HCT116 (cell line): Measurements from ENCODE around the gene ANAPC5. TPM values are rescaled to one million over a fixed set of nuclear protein-coding genes. Genes with fewer than 3 reads are reported as not detected.

Experiments used
- ATAC-seq: fragments of 200-7000 bp; cut with Tn5 transposase; 2 replicates; pipeline ENCODE4 v1.9.1; 2020; ENCODE audit warnings: mild to moderate bottlenecking, moderate library complexity
- BruUV-seq: library from RNA; stranded (reverse); fragments of 400-500 nt; replicated peaks from 2 replicates; lab custom pipeline; 2021; lab: Mats Ljungman, UMichigan
- CTCF ChIA-PET: fragments of 300-600 bp; sonication (Branson Sonifier 250); formaldehyde crosslinking; loops from one replicate; lab custom pipeline; 2021; ENCODE audit warnings: antibody characterized with exemption; lab: Charles Lee
- POLR2A ChIA-PET: fragments of 300-600, 350-600 bp; sonication (Branson Sonifier 250); formaldehyde crosslinking; loops from one replicate; lab custom pipeline; 2021; ENCODE audit warnings: antibody characterized with exemption; lab: Charles Lee
- RAD21 ChIA-PET, 2 experiments: fragments of 300-600 bp; sonication (Branson Sonifier 250); formaldehyde crosslinking; loops; one replicate each; lab custom pipeline; 2023; ENCODE audit warnings: low total read pairs in 2 of 2; ENCODE audit not compliant: uncharacterized antibody in 2 of 2, unreplicated experiment in 2 of 2, low non-redundant PET in 1 of 2; lab: Charles Lee
- DNase-seq: peaks from one replicate; pipeline ENCODE4 v3.0.0-alpha.2; 2010; ENCODE audit warnings: low read depth, low spot score
- H2AFZ ChIP-seq: fragments of 200-600 bp; shearing (Covaris generic), sonication (generic); 2 replicates; pipeline ENCODE4 v1.6.1; 2017; ENCODE audit warnings: low read depth, mixed run types, mixed read lengths, antibody characterized with exemption, low read length; ENCODE audit not compliant: poor library complexity, severe bottlenecking
- H3K27ac ChIP-seq: 2 replicates; pipeline ENCODE4 v1.5.1; 2012; ENCODE audit warnings: low read depth, low read length
- H3K27me3 ChIP-seq: fragments of 200-600 bp; sonication (generic); 2 replicates; pipeline ENCODE4 v1.6.1; 2016; ENCODE audit warnings: mixed run types, low read length, mixed read lengths; ENCODE audit not compliant: insufficient read depth
- H3K36me3 ChIP-seq, 2 experiments: fragments of 200-500 bp in 1 of 2; fragments of 200-600 bp in 1 of 2; sonication (Bioruptor generic) in 1 of 2; sonication (generic) in 1 of 2; 2 replicates each; pipeline versions ENCODE4 v1.5.1 to v1.6.1; 2014 to 2016; ENCODE audit warnings: low read length in 2 of 2, inconsistent platforms in 1 of 2, mixed read lengths in 1 of 2, mixed run types in 1 of 2; ENCODE audit not compliant: insufficient read depth in 2 of 2, control insufficient read depth in 1 of 2
- H3K4me1 ChIP-seq, 2 experiments: fragments of 200-600 bp in 1 of 2; sonication (generic) in 1 of 2; 2 replicates each; pipeline versions ENCODE4 v1.5.1 to v1.6.1; 2012 to 2017; ENCODE audit warnings: low read length in 2 of 2, inconsistent platforms in 1 of 2, mild to moderate bottlenecking in 1 of 2, mixed read lengths in 1 of 2, mixed run types in 1 of 2, moderate library complexity in 1 of 2; ENCODE audit not compliant: insufficient read depth in 2 of 2, control insufficient read depth in 1 of 2
- H3K4me2 ChIP-seq: fragments of 200-600 bp; sonication (generic); 2 replicates; pipeline ENCODE4 v1.6.1; 2017; ENCODE audit warnings: mixed run types, low read length, mixed read lengths
- H3K4me3 ChIP-seq, 2 experiments: fragments of 200-600 bp in 1 of 2; sonication (generic) in 1 of 2; replicated peaks in 1 of 2; 2 replicates each; pipeline ENCODE4 v1.5.1; 2011 to 2016; ENCODE audit warnings: low read length in 2 of 2, control low read depth in 1 of 2, low read depth in 1 of 2, mild to moderate bottlenecking in 1 of 2, mixed read lengths in 1 of 2, mixed run types in 1 of 2
- H3K79me2 ChIP-seq: fragments of 200-600 bp; sonication (generic); 2 replicates; pipeline ENCODE4 v1.6.1; 2017; ENCODE audit warnings: mild to moderate bottlenecking, mixed run types, low read length, moderate library complexity, mixed read lengths; ENCODE audit not compliant: insufficient read depth
- H3K9ac ChIP-seq: fragments of 200-600 bp; sonication (generic); 2 replicates; pipeline ENCODE4 v1.6.1; 2016; ENCODE audit warnings: low read length, mixed read lengths
- H3K9me2 ChIP-seq: fragments of 200-600 bp; sonication (generic), shearing (Covaris generic); 2 replicates; pipeline ENCODE4 v1.6.1; 2017; ENCODE audit warnings: mixed run types, mild to moderate bottlenecking, moderate library complexity; ENCODE audit not compliant: insufficient read depth
- H3K9me3 ChIP-seq, 2 experiments: fragments of 200-500 bp in 1 of 2; fragments of 200-600 bp in 1 of 2; sonication (Bioruptor generic) in 1 of 2; sonication (generic) in 1 of 2; 2 replicates each; pipeline ENCODE4 v1.6.1; 2014 to 2017; ENCODE audit warnings: low read length in 2 of 2, mixed read lengths in 2 of 2, inconsistent platforms in 1 of 2, low read depth in 1 of 2, mild to moderate bottlenecking in 1 of 2, mixed run types in 1 of 2, moderate library complexity in 1 of 2; ENCODE audit not compliant: control insufficient read depth in 1 of 2, insufficient read depth in 1 of 2
- H4K20me1 ChIP-seq: fragments of 200-600 bp; sonication (generic), shearing (Covaris generic); 2 replicates; pipeline ENCODE4 v1.6.1; 2017; ENCODE audit warnings: mixed run types, mild to moderate bottlenecking, moderate library complexity; ENCODE audit not compliant: insufficient read depth
- CBX3 ChIP-seq: IDR thresholded peaks from 2 replicates; pipeline ENCODE4 v1.6.1; 2012; ENCODE audit warnings: low read depth
- EGR1 ChIP-seq: IDR thresholded peaks from 2 replicates; pipeline ENCODE4 v1.6.1; 2012; ENCODE audit warnings: low read depth
- ELF1 ChIP-seq: IDR thresholded peaks from 2 replicates; pipeline ENCODE4 v1.6.1; 2012; ENCODE audit warnings: low read depth, borderline replicate concordance
- EZH2 ChIP-seq: fragments of 200-600 bp; sonication (generic); IDR thresholded peaks from 2 replicates; pipeline ENCODE4 v1.6.1; 2017; ENCODE audit warnings: antibody characterized with exemption, mixed run types
- EZH2phosphoT487 ChIP-seq: fragments of 200-600 bp; IDR thresholded peaks from 2 replicates; pipeline ENCODE4 v1.6.1; 2018; ENCODE audit warnings: antibody characterized with exemption, borderline replicate concordance
- FOSL1 ChIP-seq: IDR thresholded peaks from 2 replicates; pipeline ENCODE4 v1.6.1; 2012; ENCODE audit warnings: low read depth
- POLR2AphosphoS5 ChIP-seq: IDR thresholded peaks from 2 replicates; pipeline ENCODE4 v1.6.1; 2011; ENCODE audit warnings: mild to moderate bottlenecking, low read depth, low read length, moderate library complexity
- RAD21 ChIP-seq: IDR thresholded peaks from 2 replicates; pipeline ENCODE4 v1.6.1; 2012; ENCODE audit warnings: low read depth, mild to moderate bottlenecking
- SRF ChIP-seq: IDR thresholded peaks from 2 replicates; pipeline ENCODE4 v1.6.1; 2012; ENCODE audit warnings: low read depth
- YY1 ChIP-seq: IDR thresholded peaks from 2 replicates; pipeline ENCODE4 v1.6.1; 2011; ENCODE audit warnings: low read length, low read depth, moderate library complexity, mild to moderate bottlenecking; ENCODE audit not compliant: insufficient replicate concordance; ENCODE audit errors: extremely low read depth
- ZFX ChIP-seq: fragments of 450-650 bp; IDR thresholded peaks from 2 replicates; pipeline ENCODE4 v1.6.1; 2017
- ZNF274 ChIP-seq: fragments of 200-500 bp; sonication (Bioruptor generic); IDR thresholded peaks from 2 replicates; pipeline ENCODE4 v1.6.1; 2014; ENCODE audit warnings: mild to moderate bottlenecking, low read depth, low read length, inconsistent platforms
- intact Hi-C: fragments of 100-400 bp; cut with micrococcal nuclease; formaldehyde crosslinking; loops from 2 replicates; pipeline ENCODE4 v1.10.0; 2022
- total RNA-seq: library from RNA; stranded (reverse); gene quantifications from one replicate; pipeline ENCODE4 v1.2.1, GENCODE V29; 2021; ENCODE audit not compliant: unreplicated experiment
- TF ChIP-seq, protein P1 (sequence below), 3 experiments: fragments of 200-600 bp in 1 of 3; sonication (generic) in 1 of 3; IDR thresholded peaks in 2 of 3; conservative IDR thresholded peaks in 1 of 3; 2 replicates each; pipeline ENCODE4 v1.5.1; 2012 to 2017; ENCODE audit warnings: low read depth in 2 of 3, low read length in 2 of 3, antibody characterized with exemption in 1 of 3, borderline replicate concordance in 1 of 3, control low read depth in 1 of 3, mild to moderate bottlenecking in 1 of 3, mixed read lengths in 1 of 3, mixed run types in 1 of 3, moderate library complexity in 1 of 3; ENCODE audit not compliant: insufficient read depth in 1 of 3
- TF ChIP-seq, protein P2 (sequence below): IDR thresholded peaks from 2 replicates; pipeline ENCODE4 v1.6.1; 2012
- TF ChIP-seq, protein P3 (sequence below): IDR thresholded peaks from 2 replicates; pipeline ENCODE4 v1.6.1; 2012; ENCODE audit warnings: low read depth

The ANAPC5 gene
- total RNA-seq, 1 experiment from 2014 or later = 112 TPM

DNA sequence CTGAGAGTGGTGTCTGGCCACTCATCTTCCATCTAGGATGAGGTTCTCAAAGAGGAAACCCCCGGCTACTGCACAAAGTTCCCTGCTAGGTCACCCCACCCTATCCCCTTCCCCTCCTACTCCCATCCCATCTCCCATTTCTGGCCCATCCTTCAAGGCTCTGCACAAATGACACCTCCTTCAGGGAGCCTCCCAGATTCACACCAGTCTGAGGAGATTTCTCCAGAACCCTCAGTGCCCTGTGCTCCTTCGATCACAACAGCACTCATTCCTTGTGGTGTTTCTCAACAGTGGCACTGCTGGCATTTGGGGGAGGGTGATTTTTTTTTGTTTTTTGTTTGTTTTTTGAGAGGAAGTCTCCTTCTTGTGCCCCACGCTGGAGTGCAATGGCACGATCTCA, 58.6 kb downstream of the ANAPC5 start (continued):
- TF ChIP-seq, protein P1, sequence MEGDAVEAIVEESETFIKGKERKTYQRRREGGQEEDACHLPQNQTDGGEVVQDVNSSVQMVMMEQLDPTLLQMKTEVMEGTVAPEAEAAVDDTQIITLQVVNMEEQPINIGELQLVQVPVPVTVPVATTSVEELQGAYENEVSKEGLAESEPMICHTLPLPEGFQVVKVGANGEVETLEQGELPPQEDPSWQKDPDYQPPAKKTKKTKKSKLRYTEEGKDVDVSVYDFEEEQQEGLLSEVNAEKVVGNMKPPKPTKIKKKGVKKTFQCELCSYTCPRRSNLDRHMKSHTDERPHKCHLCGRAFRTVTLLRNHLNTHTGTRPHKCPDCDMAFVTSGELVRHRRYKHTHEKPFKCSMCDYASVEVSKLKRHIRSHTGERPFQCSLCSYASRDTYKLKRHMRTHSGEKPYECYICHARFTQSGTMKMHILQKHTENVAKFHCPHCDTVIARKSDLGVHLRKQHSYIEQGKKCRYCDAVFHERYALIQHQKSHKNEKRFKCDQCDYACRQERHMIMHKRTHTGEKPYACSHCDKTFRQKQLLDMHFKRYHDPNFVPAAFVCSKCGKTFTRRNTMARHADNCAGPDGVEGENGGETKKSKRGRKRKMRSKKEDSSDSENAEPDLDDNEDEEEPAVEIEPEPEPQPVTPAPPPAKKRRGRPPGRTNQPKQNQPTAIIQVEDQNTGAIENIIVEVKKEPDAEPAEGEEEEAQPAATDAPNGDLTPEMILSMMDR (IDR thresholded peaks at IDR 0.05 in 2 of 3, conservative IDR thresholded peaks at IDR 0.05 in 1 of 3; ENCODE audit: borderline replicate concordance in 1 of 3, insufficient read depth in 1 of 3, low read depth in 2 of 3, low read length in 2 of 3) = no peak
- no peak for TF ChIP-seq ZNF274

- no peaks in the 10 kb centered on the region for H3K27me3 ChIP-seq
- H2AFZ ChIP-seq = no peak overlapping the region
- H3K4me1 ChIP-seq = peaks cover 0 to 4% of the 10 kb centered on the region in 2 experiments; a peak in 2 of 4 replicates
- H3K9me3 ChIP-seq = no peaks in the 10 kb centered on the region
- TF ChIP-seq SRF (no peak), RAD21 (no peak), ZFX (no peak), POLR2AphosphoS5 (no peak), ELF1 (no peak), EGR1 (no peak), CBX3 (no peak), ZNF274 (no peak), YY1 (no peak), FOSL1 (no peak), EZH2 (no peak), EZH2phosphoT487 (no peak)
- TF ChIP-seq, protein P2, sequence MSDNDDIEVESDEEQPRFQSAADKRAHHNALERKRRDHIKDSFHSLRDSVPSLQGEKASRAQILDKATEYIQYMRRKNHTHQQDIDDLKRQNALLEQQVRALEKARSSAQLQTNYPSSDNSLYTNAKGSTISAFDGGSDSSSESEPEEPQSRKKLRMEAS = no peak
- TF ChIP-seq, protein P3, sequence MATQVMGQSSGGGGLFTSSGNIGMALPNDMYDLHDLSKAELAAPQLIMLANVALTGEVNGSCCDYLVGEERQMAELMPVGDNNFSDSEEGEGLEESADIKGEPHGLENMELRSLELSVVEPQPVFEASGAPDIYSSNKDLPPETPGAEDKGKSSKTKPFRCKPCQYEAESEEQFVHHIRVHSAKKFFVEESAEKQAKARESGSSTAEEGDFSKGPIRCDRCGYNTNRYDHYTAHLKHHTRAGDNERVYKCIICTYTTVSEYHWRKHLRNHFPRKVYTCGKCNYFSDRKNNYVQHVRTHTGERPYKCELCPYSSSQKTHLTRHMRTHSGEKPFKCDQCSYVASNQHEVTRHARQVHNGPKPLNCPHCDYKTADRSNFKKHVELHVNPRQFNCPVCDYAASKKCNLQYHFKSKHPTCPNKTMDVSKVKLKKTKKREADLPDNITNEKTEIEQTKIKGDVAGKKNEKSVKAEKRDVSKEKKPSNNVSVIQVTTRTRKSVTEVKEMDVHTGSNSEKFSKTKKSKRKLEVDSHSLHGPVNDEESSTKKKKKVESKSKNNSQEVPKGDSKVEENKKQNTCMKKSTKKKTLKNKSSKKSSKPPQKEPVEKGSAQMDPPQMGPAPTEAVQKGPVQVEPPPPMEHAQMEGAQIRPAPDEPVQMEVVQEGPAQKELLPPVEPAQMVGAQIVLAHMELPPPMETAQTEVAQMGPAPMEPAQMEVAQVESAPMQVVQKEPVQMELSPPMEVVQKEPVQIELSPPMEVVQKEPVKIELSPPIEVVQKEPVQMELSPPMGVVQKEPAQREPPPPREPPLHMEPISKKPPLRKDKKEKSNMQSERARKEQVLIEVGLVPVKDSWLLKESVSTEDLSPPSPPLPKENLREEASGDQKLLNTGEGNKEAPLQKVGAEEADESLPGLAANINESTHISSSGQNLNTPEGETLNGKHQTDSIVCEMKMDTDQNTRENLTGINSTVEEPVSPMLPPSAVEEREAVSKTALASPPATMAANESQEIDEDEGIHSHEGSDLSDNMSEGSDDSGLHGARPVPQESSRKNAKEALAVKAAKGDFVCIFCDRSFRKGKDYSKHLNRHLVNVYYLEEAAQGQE = no peak
- TF ChIP-seq, protein P1 (IDR thresholded peaks at IDR 0.05 in 2 of 3, conservative IDR thresholded peaks at IDR 0.05 in 1 of 3; ENCODE audit: borderline replicate concordance in 1 of 3, insufficient read depth in 1 of 3, low read depth in 2 of 3, low read length in 2 of 3) = no peak
- H3K9me2 ChIP-seq = no peaks in the 10 kb centered on the region
- no peak overlapping the region for H3K9ac ChIP-seq
- 0 out of 4 replicates have a peak, but pooled peaks cover 0 to 3% of the 10 kb centered on the region in 2 experiments for H3K36me3 ChIP-seq
- H3K27ac ChIP-seq = no peak overlapping the region
- intact Hi-C loops = no loop called here
- ChIA-PET RAD21 (no interaction called here), POLR2A (no interaction called here), CTCF (no interaction called here)
- no peak overlapping the region for H3K4me3 ChIP-seq
- DNase-seq = no peak
- BruUV-seq = no TSS peak
- no peak overlapping the region for H3K4me2 ChIP-seq
- peaks cover 4% of the 10 kb centered on the region; the same call in 1 of the 2 replicates for H4K20me1 ChIP-seq
- ATAC-seq = no peak
- peaks cover 69% of the 10 kb centered on the region for H3K79me2 ChIP-seq
These were observed 61.8 kb downstream of the ANAPC5 start for GRCh38 chr12:121290410-121290809.
